HUES64 (cell line): ENCODE results near the gene RIMS3.

Source experiments
- H3K27ac ChIP-seq: 2 replicates; pipeline ENCODE4 v1.7.0; 2013; ENCODE audit warnings: low read depth, low read length, inconsistent platforms
- H3K27me3 ChIP-seq: 2 replicates; pipeline ENCODE4 v1.6.1; 2013; ENCODE audit warnings: mild to moderate bottlenecking, low read length; ENCODE audit not compliant: insufficient read depth
- H3K36me3 ChIP-seq: 2 replicates; pipeline ENCODE4 v1.6.1; 2013; ENCODE audit warnings: mild to moderate bottlenecking, low read length; ENCODE audit not compliant: insufficient read depth
- H3K4me1 ChIP-seq: 2 replicates; pipeline ENCODE4 v1.6.1; 2013; ENCODE audit warnings: mild to moderate bottlenecking, low read length, moderate library complexity; ENCODE audit not compliant: insufficient read depth
- H3K4me3 ChIP-seq: 2 replicates; pipeline ENCODE4 v1.5.1; 2013; ENCODE audit warnings: mild to moderate bottlenecking, low read length, moderate library complexity
- H3K9ac ChIP-seq: 2 replicates; pipeline ENCODE4 v1.6.1; 2013; ENCODE audit warnings: mild to moderate bottlenecking, low read depth, low read length
- H3K9me3 ChIP-seq: 2 replicates; pipeline ENCODE4 v1.6.1; 2013; ENCODE audit warnings: low read depth, low read length; ENCODE audit not compliant: insufficient read depth
- WGBS: fragments of 150-250, 120-280 bp; methylation state at CpG from one replicate; pipeline ENCODE4 v1.1.7; 2013; ENCODE audit warnings: missing lambda C conversion rate; 5-methylcytosine and 5-hydroxymethylcytosine counted together

The RIMS3 gene

DNA sequence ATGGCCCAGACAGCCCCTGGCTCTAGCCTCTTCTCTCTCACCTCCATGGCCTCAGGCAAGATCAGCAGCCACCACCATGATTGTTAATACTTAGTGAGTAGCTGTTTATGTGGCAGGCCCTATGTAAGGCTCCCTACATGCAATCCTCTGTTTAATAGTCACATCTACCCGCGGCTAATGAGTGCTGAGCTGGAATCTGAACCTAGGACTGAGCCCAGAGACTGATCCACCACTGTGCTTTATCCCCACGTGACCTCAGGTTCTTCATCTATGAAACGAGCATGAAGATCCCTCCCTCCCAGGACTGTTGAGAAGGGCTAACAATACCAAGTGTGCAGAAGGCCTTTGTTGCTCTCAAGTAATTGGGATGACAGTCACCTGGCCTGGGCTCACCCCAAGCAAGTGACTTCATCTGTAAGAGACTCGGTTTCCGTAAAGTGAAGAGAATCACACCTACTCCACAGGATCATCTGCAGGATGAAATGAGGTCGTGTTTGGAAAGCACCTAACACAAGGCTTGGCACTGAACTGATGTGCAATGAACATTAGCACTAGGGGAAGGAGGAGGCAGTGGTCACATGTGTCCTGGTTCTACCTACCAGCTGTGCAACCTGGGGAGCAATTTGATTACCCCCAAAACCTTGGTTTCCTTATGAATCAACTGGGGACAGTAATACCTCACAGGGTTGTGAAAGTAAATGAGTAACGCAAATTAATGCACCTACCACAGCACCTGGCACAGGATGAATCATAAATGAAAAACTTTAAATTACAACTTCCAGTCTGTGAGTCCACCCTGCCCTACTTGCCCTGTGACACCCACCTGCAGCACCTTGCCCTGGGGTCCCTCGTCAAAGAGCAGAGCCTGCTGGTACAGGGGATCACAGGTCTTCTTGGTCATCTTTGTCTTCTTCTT is 37.2 kb downstream of the RIMS3 start:
- Histone ChIP-seq H3K4me1 (0 out of 2 replicates have a peak, but pooled peaks cover 3% of the 10 kb centered on the region), H3K36me3 (no peaks in the 10 kb centered on the region), H3K4me3 (no peak overlapping the region), H3K27me3 (no peaks in the 10 kb centered on the region), H3K9me3 (no peaks in the 10 kb centered on the region), H3K9ac (no peak overlapping the region), H3K27ac (no peak overlapping the region)
- 83% methylated on average over 9 of the region's 9 CpGs for WGBS

DNA sequence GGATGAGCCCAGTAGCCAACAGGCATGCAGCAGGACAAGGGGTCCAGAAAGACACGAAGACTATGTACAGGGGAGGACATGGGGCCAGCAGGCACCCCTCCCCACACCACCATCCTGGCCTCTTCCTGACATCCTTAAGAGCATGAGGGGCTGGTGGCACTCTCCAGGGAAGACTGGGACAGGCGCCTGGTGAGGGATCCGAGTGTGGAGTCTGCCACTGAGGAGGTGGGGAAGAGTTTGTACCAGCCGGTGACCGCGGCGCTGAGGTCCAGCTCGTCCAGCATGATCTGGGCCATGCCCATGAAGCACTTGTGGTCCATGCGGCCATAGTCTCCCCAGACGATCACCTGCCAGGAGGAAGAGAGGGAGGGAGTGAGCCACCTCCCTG is 39.1 kb downstream of the RIMS3 start:
- 94% methylated on average over 10 of the region's 10 CpGs for WGBS
- no peaks in the 10 kb centered on the region for H3K9me3 ChIP-seq
- H3K36me3 ChIP-seq = no peaks in the 10 kb centered on the region
- H3K4me3 ChIP-seq = no peak overlapping the region
- no peak overlapping the region for H3K9ac ChIP-seq
- H3K27ac ChIP-seq = no peak overlapping the region
- 0 out of 2 replicates have a peak, but pooled peaks cover 3% of the 10 kb centered on the region for H3K4me1 ChIP-seq
- no peaks in the 10 kb centered on the region for H3K27me3 ChIP-seq

DNA sequence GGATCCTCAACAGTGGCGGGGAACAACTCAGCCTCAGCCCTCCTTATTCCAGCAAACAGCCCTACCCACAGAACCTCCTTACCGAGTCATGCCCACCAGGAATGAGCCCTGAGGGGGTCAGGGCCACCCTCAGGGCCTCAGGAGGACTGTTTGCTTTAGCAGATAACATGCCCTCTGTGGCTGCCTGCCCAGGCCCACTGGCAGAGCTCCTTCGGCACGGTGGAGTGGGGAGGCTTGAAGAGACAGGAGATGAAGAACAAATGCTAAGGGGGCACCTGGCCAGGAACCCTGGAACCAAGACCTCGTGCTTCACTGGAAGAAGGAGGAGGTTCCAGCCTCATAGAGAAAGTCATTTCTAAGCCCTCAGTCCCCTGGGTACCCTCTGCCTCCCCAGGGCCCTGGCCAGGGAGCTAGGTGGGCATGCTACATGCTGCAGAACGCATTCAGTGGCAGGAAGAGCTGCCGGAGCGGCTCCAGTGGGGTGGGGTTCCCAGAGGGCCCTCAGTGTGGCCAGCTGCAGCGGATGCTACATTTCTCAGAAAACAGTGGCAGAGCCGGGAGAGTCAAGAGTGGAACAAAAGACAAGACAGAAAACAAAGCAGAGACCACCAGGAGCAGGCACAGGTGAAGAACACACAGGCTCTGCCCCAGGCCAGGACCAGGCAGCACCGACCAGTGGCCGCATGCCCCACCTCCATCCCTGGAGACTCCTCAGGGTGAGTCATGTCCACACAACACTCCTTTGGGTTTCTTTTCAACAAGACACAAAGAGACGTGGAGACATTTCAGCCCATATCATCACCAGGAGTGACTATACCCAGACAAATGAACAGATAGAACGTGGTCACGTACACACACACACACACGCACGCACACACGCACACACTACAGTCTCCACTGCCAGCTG is 39.8 kb downstream of the RIMS3 start:
- H3K27me3 ChIP-seq = no peaks in the 10 kb centered on the region
- WGBS = 92% methylated on average over 18 of the region's 18 CpGs
- no peak overlapping the region for H3K27ac ChIP-seq
- no peaks in the 10 kb centered on the region for H3K9me3 ChIP-seq
- H3K4me1 ChIP-seq = 0 out of 2 replicates have a peak, but pooled peaks cover under 1% of the 10 kb centered on the region
- no peak overlapping the region for H3K9ac ChIP-seq
- H3K36me3 ChIP-seq = no peaks in the 10 kb centered on the region
- H3K4me3 ChIP-seq = no peak overlapping the region

DNA sequence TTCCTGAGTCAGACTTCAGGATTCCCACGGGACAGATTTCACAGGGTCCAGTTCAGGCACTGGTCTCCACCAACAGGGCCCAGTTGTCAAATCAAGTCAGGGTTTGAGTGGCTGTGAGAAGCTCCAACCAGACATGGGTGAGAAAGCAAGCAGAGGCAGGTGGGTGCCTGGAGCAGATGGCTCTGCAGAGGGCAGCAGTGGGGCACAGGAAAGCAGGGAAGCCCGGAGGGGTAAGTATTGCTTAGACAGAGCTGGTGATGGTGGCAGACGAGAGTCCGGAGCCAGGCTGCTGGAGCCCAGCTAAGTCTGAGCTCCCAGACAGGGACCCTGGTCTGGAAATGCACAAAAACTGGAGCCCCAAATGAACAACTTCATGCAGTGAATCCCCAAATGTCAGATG is 40.4 kb downstream of the RIMS3 start:
- no peaks in the 10 kb centered on the region for H3K36me3 ChIP-seq
- no peak overlapping the region for H3K4me3 ChIP-seq
- H3K9me3 ChIP-seq = no peaks in the 10 kb centered on the region
- no peak overlapping the region for H3K27ac ChIP-seq
- WGBS = 87% methylated on average over 4 of the region's 4 CpGs
- H3K9ac ChIP-seq = no peak overlapping the region
- no peaks in the 10 kb centered on the region for H3K4me1 ChIP-seq
- no peaks in the 10 kb centered on the region for H3K27me3 ChIP-seq

DNA sequence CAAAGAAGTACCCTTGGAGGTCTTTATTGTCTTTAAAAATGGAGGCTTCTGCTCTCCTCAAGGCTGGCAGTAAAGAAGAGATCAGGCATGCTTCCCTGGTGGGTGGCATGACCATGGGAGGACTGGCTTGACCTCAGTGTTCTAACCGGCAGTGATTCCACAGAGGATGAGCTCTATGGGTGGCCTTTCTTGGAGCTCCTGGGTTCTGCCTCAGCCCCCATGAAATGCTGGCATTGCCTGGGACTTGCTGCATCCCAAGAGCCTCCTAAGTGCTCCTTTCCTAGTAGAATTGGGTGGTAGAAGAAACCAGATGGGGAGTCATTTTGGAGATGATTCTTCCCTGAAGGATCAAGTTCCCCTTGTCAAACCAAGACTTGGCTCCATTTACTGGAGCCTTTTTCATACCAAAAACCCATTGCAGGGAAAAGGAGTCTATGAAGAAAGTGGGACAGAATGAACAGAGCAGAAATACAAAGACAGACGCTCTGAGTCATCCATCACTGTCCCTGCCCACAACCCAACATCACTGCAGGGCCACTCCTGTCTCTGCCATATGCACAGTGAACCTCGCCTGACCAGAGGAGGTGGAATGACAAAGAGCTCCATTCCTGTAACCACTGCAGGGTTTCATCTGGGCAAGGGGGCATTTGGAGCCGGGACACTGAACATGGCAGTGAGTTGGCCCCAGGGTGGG is 42.4 kb downstream of the RIMS3 start:
- H3K9me3 ChIP-seq = no peaks in the 10 kb centered on the region
- no peaks in the 10 kb centered on the region for H3K27me3 ChIP-seq
- 88% methylated on average over 4 of the region's 4 CpGs for WGBS
- no peaks in the 10 kb centered on the region for H3K4me1 ChIP-seq
- no peak overlapping the region for H3K4me3 ChIP-seq
- H3K9ac ChIP-seq = no peak overlapping the region
- H3K36me3 ChIP-seq = no peaks in the 10 kb centered on the region
- no peak overlapping the region for H3K27ac ChIP-seq

DNA sequence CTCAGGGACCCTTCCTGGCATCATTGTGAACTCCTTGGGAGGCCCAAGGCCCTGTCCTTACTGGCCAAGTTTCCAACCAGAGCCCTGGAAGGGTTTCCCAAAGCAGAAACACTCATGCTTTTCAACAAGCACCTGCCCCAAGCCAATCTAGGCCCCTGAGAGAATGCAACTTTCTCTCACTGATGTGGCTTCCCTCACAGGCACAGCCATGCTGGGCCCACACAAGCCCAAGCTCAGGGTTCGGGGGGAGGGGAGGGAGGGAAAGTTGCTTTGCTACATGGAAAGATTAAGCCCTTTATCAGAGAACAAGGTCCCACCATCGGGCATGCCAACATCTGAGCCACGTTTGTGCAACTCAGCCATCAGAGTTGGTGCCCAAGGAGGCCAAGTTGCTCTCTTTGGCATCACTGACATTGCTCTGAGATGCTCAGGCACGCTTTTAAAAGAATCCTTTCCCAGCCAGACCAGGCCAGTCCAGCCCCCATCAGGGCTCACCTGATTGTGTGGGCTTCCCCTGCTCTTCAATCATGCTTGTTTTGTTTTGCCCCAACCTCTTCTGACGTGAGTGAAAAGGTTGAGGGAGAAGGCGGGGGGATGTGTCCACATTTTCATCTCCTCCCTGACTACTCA is 43.5 kb downstream of the RIMS3 start:
- Histone ChIP-seq H3K4me1 (no peaks in the 10 kb centered on the region), H3K9me3 (no peaks in the 10 kb centered on the region), H3K9ac (no peak overlapping the region), H3K4me3 (no peak overlapping the region), H3K27ac (no peak overlapping the region), H3K27me3 (no peaks in the 10 kb centered on the region), H3K36me3 (no peaks in the 10 kb centered on the region)
- 90% methylated on average over 5 of the region's 6 CpGs for WGBS

DNA sequence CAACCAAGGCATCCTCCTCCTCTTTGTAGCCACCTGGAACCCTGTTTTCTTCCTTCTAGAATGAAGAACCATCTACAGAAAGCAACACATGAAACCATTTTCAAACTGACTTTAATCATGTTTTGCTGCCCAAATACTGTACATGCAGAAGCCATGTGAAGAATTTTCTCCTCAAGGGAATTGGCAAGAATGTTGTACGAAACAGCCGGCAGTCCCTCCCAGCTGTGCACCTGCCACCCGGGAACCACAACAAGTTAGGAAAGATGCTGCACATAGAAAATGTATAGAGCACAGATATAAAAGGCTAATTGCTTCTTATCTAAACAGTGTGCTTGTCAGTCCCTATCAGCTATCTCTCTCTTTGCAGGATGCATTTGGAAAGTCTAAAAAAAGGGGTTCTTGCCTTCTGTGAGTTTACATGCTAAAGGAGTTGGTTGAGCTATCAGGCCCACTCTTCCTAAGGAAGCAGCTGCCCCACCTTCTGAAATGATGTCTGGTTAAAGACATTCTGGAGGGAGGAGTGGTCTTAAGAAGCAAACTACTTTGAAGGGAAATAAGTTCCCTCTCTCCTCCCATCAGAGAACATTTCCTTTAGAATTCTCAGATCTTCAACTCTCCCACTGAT is 44.8 kb downstream of the RIMS3 start:
- H3K36me3 ChIP-seq = no peaks in the 10 kb centered on the region
- no peaks in the 10 kb centered on the region for H3K4me1 ChIP-seq
- 91% methylated on average over 3 of the region's 3 CpGs for WGBS
- no peak overlapping the region for H3K27ac ChIP-seq
- H3K9me3 ChIP-seq = no peaks in the 10 kb centered on the region
- H3K4me3 ChIP-seq = no peak overlapping the region
- no peak overlapping the region for H3K9ac ChIP-seq
- no peaks in the 10 kb centered on the region for H3K27me3 ChIP-seq

DNA sequence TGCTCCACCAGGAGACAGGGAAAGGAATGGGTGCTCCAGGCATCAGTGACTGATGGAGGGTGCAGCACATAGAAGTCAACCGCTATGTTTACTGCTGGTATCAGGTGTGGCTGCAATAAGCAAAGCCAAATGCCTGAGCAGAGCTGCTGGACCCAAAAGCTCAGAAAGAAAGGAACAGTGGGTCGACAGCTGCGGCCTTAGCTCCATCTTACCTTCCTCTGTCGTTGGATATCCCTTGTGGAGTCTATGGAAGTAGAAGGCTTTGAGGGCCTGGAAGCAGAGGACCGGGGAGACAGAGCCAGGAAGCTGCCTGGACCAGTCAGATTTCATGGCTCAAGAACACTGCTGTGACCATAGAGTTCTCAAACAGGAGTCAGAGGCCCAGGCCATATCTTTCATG is 45.3 kb downstream of the RIMS3 start:
- WGBS = 96% methylated on average over 5 of the region's 5 CpGs
- Histone ChIP-seq H3K27ac (no peak overlapping the region), H3K9me3 (no peaks in the 10 kb centered on the region), H3K4me1 (no peaks in the 10 kb centered on the region), H3K9ac (no peak overlapping the region), H3K36me3 (no peaks in the 10 kb centered on the region), H3K4me3 (no peak overlapping the region), H3K27me3 (no peaks in the 10 kb centered on the region)

DNA sequence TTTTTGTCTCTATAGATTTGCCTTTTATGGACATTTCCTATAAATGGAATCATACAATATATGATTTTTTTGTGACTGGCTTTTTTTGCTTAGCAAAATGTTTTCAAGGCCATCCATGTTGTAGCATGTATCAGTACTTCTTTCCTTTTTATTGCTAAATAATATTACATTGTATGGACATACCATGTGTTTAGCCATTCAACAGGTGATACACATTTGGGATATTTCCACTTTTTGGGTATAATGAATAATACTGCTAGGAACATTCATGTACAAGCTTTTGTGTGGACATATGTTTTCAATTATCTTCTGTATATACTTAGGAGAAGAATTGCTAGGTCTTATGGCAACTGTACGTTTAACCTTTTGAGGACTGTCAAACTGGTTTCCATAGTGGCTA is 47.4 kb downstream of the RIMS3 start:
- no peak overlapping the region for H3K27ac ChIP-seq
- WGBS = 85% methylated on average over 1 of the region's 1 CpG
- no peak overlapping the region for H3K9ac ChIP-seq

DNA sequence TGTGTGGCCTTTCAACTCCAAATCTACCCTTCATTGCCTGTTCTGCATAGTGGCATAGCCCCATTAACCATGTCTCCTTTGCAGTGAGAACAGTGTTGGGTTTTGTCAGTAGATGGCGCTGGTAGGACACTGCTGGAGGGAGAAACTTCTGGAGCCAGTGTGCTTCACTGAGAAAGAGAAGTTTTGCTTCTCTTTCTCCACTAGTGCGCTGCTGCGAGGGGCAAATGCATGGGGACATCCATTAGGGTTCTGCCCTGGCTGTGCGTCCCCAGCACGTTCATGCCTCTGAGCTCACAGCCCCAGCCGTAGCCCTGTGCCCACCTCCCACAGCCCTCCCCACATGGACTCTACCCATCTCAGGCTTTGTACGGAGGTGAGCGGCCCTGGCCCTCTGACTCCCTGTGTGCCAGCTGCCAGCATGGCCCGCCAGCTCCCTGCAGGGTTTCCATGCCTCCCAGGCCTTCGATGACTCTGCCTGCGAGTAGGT is 53.1 kb downstream of the RIMS3 start:
- Histone ChIP-seq H3K4me1 (no peaks in the 10 kb centered on the region), H3K9me3 (no peaks in the 10 kb centered on the region), H3K9ac (no peak overlapping the region), H3K27ac (no peak overlapping the region), H3K4me3 (no peak overlapping the region), H3K27me3 (no peaks in the 10 kb centered on the region), H3K36me3 (no peaks in the 10 kb centered on the region)
- WGBS = 46% methylated on average over 11 of the region's 11 CpGs

More for the DNA sequence above, 47.4 kb downstream of the RIMS3 start:
- Histone ChIP-seq H3K36me3 (no peaks in the 10 kb centered on the region), H3K4me3 (no peak overlapping the region), H3K9me3 (no peaks in the 10 kb centered on the region), H3K27me3 (no peaks in the 10 kb centered on the region), H3K4me1 (no peaks in the 10 kb centered on the region)
